ENCODE measurements around the gene NTN3. TPM values are rescaled to one million over a fixed set of nuclear protein-coding genes. Genes with fewer than 3 reads are reported as not detected.

The NTN3 gene
- total and polyA plus RNA-seq, 2 of the 8 experiments (the other 6 are each of a cell fraction or from before 2014, with no cell fraction given): 0.30 to 0.34 TPM

DNA sequence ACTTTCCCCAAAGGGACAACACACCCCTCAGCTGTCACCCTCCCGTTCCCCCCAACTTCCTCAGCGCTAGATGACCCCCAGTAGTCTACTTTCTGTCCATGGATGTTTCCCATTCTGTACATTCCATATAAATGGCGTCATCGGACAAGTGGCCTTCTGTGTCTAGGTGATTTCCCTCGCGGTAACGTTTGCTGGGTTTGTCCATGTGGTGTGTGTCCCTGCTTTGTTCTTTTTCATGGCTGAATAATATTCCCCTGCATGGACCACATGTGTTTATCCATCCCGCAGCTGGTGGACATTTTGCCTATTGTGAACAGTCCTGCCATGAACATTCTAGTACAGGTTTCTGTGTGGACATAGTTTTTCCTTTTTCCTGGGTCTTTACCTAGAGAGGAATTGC is 18.4 kb upstream of the NTN3 start (continued):
- no peak for TF ChIP-seq POU5F1 (IDR thresholded peaks at IDR 0.05; ENCODE audit: low read depth, low read length)
